ENCODE measurements around the gene DAPL1.

DNA sequence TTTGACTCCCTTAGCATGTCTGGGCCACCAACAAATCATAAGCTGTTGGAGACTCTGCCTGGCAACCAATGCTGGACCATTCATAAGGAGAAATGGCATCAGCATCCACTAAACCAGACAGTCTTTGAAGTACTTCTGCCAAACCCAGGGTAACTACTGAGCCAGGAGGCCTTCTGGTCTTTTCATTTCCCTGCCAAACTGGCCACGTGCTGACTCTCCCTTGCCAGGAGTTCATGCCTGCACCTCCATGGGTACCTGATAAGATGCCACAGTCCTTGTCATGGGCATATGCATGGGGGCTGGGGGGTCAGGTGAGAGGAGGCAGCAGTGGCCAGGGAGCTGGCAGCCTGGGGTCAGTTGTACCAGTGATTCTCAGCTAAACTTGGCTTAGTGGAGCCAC, 34.2 kb upstream of the DAPL1 start:
- no peak for TF ChIP-seq CTCF (IDR thresholded peaks at IDR 0.05)
- TF ChIP-seq POLR2A (IDR thresholded peaks at IDR 0.05), result no peak
